ENCODE data around the gene RIPK3. TPM values are rescaled to one million over a fixed set of nuclear protein-coding genes. Genes with fewer than 3 reads are reported as not detected.

The RIPK3 gene
- total and polyA plus RNA-seq, 2 experiments from 2014 or later, result 0.32 to 1.5 TPM

DNA sequence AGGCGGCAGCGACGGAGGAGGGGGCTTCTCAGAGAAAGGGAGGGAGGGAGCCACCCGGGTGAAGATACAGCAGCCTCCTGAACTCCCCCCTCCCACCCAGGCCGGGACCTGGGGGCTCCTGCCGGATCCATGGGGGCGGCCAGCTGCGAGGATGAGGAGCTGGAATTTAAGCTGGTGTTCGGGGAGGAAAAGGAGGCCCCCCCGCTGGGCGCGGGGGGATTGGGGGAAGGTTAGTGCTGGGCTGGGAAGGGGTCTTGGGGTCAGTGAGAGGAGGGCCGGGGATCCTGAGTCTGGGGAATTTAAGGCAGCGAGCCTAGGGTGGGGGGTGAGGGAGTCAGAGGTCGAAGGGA is 28.4 kb upstream of the RIPK3 start (continued):
- TF ChIP-seq REST (IDR thresholded peaks at IDR 0.05; ENCODE audit: unreplicated experiment), result no peak
- no peak for TF ChIP-seq ZNF331 (CRISPR knock-in tag; IDR thresholded peaks at IDR 0.05; ENCODE audit: low read depth)
- no peak for TF ChIP-seq EZH2 (IDR thresholded peaks at IDR 0.05; ENCODE audit: low read depth, unreplicated experiment)

GRCh38 chr14:24367514-24368211 is 27.9 kb upstream of the RIPK3 start, which contains the start of gene NFATC4:
Gene NFATC4, plus strand, starts transcription at chr14:24368184. Its CDS starts 157 bp downstream, at chr14:24368341.
- Histone ChIP-seq H3K27ac (ENCODE audit: low read depth) (peak within 1 kb of the TSS; percentile 92), H4K20me1 (replicated peaks; ENCODE audit: insufficient read depth) (no peaks in the 10 kb centered on the region), H3K9me2 (ENCODE audit: insufficient read depth) (peaks cover under 1% of the 10 kb centered on the region; the same call in 1 of the 2 replicates), H3K4me1 (ENCODE audit: insufficient read depth) (peaks cover 14% of the 10 kb centered on the region; the same call in 1 of the 2 replicates), H3F3A (replicated peaks; ENCODE audit: low read depth) (0 out of 2 replicates have a peak, but pooled peaks cover 4% of the 10 kb centered on the region), H3K4me2 (peak within 1 kb of the TSS; percentile 99), H2AFZ (peak within 1 kb of the TSS; percentile 97), H3K79me2 (replicated peaks; ENCODE audit: insufficient read depth) (no peaks in the 10 kb centered on the region), H3K4me3 (peak within 1 kb of the TSS; percentile 97), H3K36me3 (ENCODE audit: insufficient read depth) (no peaks in the 10 kb centered on the region), H3K27me3 (ENCODE audit: insufficient read depth) (peaks cover 26% of the 10 kb centered on the region)
- H3K4me3 Mint-ChIP-seq, result peak within 1 kb of the TSS; percentile 80
- H3K9me3 Mint-ChIP-seq, result no peaks in the 10 kb centered on the region; the same call in 2 of the 3 replicates
- H3K27me3 Mint-ChIP-seq (ENCODE audit: insufficient read depth, low read depth, poor library complexity), result peaks cover 18% of the 10 kb centered on the region
- H3K27ac Mint-ChIP-seq, result peak within 1 kb of the TSS; percentile 94
- peak; percentile 13 for ATAC-seq
- H3K36me3 Mint-ChIP-seq (ENCODE audit: low read depth), result peaks cover 2% of the 10 kb centered on the region; the same call in 1 of the 3 replicates
- peaks cover 22% of the 10 kb centered on the region for H3K4me1 Mint-ChIP-seq
- peak; percentile 98 for DNase-seq (ENCODE audit: low spot score)
- TF ChIP-seq POLR2AphosphoS5 (IDR thresholded peaks at IDR 0.05; ENCODE audit: low read depth) (no peak), CREB1 (CRISPR knock-in tag; IDR thresholded peaks at IDR 0.05; ENCODE audit: low read depth) (no peak; the same call in 1 of the 2 replicates), ETS1 (IDR thresholded peaks at IDR 0.05) (no peak), EZH2phosphoT487 (IDR thresholded peaks at IDR 0.05; ENCODE audit: unreplicated experiment) (no peak), REST (IDR thresholded peaks at IDR 0.05; ENCODE audit: unreplicated experiment) (no peak), NANOG (IDR thresholded peaks at IDR 0.05; ENCODE audit: borderline replicate concordance) (no peak), EZH2 (IDR thresholded peaks at IDR 0.05; ENCODE audit: low read depth, unreplicated experiment) (no peak)
- TF ChIP-seq, protein P1, sequence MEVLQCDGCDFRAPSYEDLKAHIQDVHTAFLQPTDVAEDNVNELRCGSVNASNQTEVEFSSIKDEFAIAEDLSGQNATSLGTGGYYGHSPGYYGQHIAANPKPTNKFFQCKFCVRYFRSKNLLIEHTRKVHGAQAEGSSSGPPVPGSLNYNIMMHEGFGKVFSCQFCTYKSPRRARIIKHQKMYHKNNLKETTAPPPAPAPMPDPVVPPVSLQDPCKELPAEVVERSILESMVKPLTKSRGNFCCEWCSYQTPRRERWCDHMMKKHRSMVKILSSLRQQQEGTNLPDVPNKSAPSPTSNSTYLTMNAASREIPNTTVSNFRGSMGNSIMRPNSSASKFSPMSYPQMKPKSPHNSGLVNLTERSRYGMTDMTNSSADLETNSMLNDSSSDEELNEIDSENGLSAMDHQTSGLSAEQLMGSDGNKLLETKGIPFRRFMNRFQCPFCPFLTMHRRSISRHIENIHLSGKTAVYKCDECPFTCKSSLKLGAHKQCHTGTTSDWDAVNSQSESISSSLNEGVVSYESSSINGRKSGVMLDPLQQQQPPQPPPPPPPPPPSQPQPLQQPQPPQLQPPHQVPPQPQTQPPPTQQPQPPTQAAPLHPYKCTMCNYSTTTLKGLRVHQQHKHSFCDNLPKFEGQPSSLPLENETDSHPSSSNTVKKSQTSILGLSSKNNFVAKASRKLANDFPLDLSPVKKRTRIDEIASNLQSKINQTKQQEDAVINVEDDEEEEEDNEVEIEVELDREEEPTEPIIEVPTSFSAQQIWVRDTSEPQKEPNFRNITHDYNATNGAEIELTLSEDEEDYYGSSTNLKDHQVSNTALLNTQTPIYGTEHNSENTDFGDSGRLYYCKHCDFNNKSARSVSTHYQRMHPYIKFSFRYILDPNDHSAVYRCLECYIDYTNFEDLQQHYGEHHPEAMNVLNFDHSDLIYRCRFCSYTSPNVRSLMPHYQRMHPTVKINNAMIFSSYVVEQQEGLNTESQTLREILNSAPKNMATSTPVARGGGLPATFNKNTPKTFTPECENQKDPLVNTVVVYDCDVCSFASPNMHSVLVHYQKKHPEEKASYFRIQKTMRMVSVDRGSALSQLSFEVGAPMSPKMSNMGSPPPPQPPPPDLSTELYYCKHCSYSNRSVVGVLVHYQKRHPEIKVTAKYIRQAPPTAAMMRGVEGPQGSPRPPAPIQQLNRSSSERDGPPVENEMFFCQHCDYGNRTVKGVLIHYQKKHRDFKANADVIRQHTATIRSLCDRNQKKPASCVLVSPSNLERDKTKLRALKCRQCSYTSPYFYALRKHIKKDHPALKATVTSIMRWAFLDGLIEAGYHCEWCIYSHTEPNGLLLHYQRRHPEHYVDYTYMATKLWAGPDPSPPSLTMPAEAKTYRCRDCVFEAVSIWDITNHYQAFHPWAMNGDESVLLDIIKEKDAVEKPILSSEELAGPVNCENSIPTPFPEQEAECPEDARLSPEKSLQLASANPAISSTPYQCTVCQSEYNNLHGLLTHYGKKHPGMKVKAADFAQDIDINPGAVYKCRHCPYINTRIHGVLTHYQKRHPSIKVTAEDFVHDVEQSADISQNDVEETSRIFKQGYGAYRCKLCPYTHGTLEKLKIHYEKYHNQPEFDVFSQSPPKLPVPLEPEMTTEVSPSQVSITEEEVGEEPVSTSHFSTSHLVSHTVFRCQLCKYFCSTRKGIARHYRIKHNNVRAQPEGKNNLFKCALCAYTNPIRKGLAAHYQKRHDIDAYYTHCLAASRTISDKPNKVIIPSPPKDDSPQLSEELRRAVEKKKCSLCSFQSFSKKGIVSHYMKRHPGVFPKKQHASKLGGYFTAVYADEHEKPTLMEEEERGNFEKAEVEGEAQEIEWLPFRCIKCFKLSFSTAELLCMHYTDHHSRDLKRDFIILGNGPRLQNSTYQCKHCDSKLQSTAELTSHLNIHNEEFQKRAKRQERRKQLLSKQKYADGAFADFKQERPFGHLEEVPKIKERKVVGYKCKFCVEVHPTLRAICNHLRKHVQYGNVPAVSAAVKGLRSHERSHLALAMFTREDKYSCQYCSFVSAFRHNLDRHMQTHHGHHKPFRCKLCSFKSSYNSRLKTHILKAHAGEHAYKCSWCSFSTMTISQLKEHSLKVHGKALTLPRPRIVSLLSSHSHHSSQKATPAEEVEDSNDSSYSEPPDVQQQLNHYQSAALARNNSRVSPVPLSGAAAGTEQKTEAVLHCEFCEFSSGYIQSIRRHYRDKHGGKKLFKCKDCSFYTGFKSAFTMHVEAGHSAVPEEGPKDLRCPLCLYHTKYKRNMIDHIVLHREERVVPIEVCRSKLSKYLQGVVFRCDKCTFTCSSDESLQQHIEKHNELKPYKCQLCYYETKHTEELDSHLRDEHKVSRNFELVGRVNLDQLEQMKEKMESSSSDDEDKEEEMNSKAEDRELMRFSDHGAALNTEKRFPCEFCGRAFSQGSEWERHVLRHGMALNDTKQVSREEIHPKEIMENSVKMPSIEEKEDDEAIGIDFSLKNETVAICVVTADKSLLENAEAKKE (CRISPR knock-in tag; IDR thresholded peaks at IDR 0.05), result no peak
